A549 (cell line): ENCODE measurements around the gene TMPO.

Experiments
- CHD2 ChIP-seq: fragments of 150-350 bp; IDR thresholded peaks from 2 replicates; pipeline ENCODE4 v1.6.1; 2014; ENCODE audit warnings: low read length; ENCODE audit not compliant: partially characterized antibody
- CTCF ChIP-seq: fragments of >200 bp; sonication (Bioruptor Twin); formaldehyde crosslinking; IDR thresholded peaks from 3 replicates; pipeline ENCODE4 v1.5.1; 2016
- EP300 ChIP-seq, 2 experiments: fragments of >200 bp; sonication (Bioruptor Twin); formaldehyde crosslinking; IDR thresholded peaks; 2 replicates in 1 of 2; 3 replicates in 1 of 2; pipeline ENCODE4 v1.6.1; 2016 to 2017
- HDAC2 ChIP-seq: fragments of 200-600 bp; sonication (generic); IDR thresholded peaks from 2 replicates; pipeline ENCODE4 v1.6.1; 2016
- KDM1A ChIP-seq: fragments of 200-600 bp; sonication (generic); IDR thresholded peaks from 2 replicates; pipeline ENCODE4 v1.6.1; 2016; ENCODE audit warnings: low read depth, mild to moderate bottlenecking
- MAX ChIP-seq: IDR thresholded peaks from 2 replicates; pipeline ENCODE4 v1.6.1; 2012
- POLR2A ChIP-seq: IDR thresholded peaks from 2 replicates; pipeline ENCODE4 v1.6.1; 2012; ENCODE audit warnings: mild to moderate bottlenecking, low read length
- POLR2AphosphoS2 ChIP-seq: conservative IDR thresholded peaks from 2 replicates; pipeline ENCODE4 v1.6.1; 2012; ENCODE audit warnings: low read length, improper control_type of control experiment, inconsistent platforms
- RAD21 ChIP-seq, 2 experiments: fragments of >200 bp in 1 of 2; sonication (Bioruptor Twin) in 1 of 2; formaldehyde crosslinking in 1 of 2; IDR thresholded peaks in 1 of 2; conservative IDR thresholded peaks in 1 of 2; 2 replicates in 1 of 2; 3 replicates in 1 of 2; pipeline ENCODE4 v1.6.1; 2012 to 2018; ENCODE audit warnings: inconsistent platforms in 1 of 2
- REST ChIP-seq: fragments of 200-600 bp; sonication (generic); IDR thresholded peaks from 2 replicates; pipeline ENCODE4 v1.6.1; 2016; ENCODE audit warnings: antibody characterized with exemption, mild to moderate bottlenecking, moderate library complexity
- RFX5 ChIP-seq: fragments of 450-650 bp; IDR thresholded peaks from 2 replicates; pipeline ENCODE4 v1.7.1; 2014; ENCODE audit warnings: antibody characterized with exemption, mild to moderate bottlenecking, moderate library complexity
- SMC3 ChIP-seq: fragments of >200 bp; sonication (Bioruptor Twin); formaldehyde crosslinking; IDR thresholded peaks from 3 replicates; pipeline ENCODE4 v1.6.1; 2018; ENCODE audit warnings: inconsistent platforms
- ZFP36 ChIP-seq: fragments of 450-650 bp; IDR thresholded peaks from 2 replicates; pipeline ENCODE4 v1.6.1; 2014; ENCODE audit warnings: borderline replicate concordance; ENCODE audit not compliant: partially characterized antibody

- no peak for TF ChIP-seq CHD2
- no peak for TF ChIP-seq RFX5
- TF ChIP-seq POLR2AphosphoS2, result no peak
- TF ChIP-seq EP300 (IDR thresholded peaks at IDR 0.05), result no peak
- no peak for TF ChIP-seq KDM1A
- no peak for TF ChIP-seq CTCF
- no peak for TF ChIP-seq POLR2A
- no peak for TF ChIP-seq RAD21 (conservative IDR thresholded peaks at IDR 0.05 in 1 of 2, IDR thresholded peaks at IDR 0.05 in 1 of 2)
- no peak for TF ChIP-seq SMC3
- TF ChIP-seq MAX, result no peak
- TF ChIP-seq REST, result no peak
- no peak for TF ChIP-seq ZFP36
- no peak for TF ChIP-seq HDAC2
These were observed 46.5 kb downstream of the TMPO start for GRCh38 chr12:98561846-98562245.
